Common myeloid progenitor, CD34-positive (primary cell): ENCODE measurements around the gene RANBP17.
"Not testable (repeated sequence)": the region's sequence is repeated elsewhere in the genome, so short reads cannot be mapped to it uniquely, and the experiment has no call there.

Experiments
- CTCF ChIA-PET: fragments of 350-600 bp; sonication (Branson Sonifier 250); formaldehyde crosslinking; loops from one replicate; lab custom pipeline; 2021; ENCODE audit warnings: antibody characterized with exemption; lab: Charles Lee
- POLR2A ChIA-PET: fragments of 350-600 bp; sonication (Branson Sonifier 250); formaldehyde crosslinking; loops from one replicate; lab custom pipeline; 2021; ENCODE audit warnings: antibody characterized with exemption; lab: Charles Lee
- DNase-seq, 3 donors: peaks; one replicate each; pipeline versions ENCODE4 v3.0.0 to v3.0.0-alpha.2; 2013
- H3K27ac ChIP-seq, 2 experiments: 1 replicate in 1 of 2; 2 replicates in 1 of 2; pipeline ENCODE4 v1.7.0; 2013; ENCODE audit warnings: inconsistent platforms in 2 of 2, low read length in 2 of 2, mild to moderate bottlenecking in 2 of 2, low read depth in 1 of 2, moderate library complexity in 1 of 2; ENCODE audit not compliant: severe bottlenecking in 2 of 2, insufficient read depth in 1 of 2, poor library complexity in 1 of 2
- H3K27me3 ChIP-seq, 5 experiments: replicated peaks in 2 of 5; 1 replicate in 3 of 5; 2 replicates in 2 of 5; pipeline versions ENCODE4 v1.6.1 to v1.7.0; 2013; ENCODE audit warnings: low read length in 4 of 5, mild to moderate bottlenecking in 2 of 5, moderate library complexity in 2 of 5, inconsistent platforms in 1 of 5; ENCODE audit not compliant: insufficient read depth in 5 of 5, control insufficient read depth in 4 of 5
- H3K36me3 ChIP-seq, 4 experiments: 1 replicate in 2 of 4; 2 replicates in 2 of 4; pipeline versions ENCODE4 v1.6.1 to v1.7.0; 2013; ENCODE audit warnings: low read length in 3 of 4, control low read depth in 1 of 4, mild to moderate bottlenecking in 1 of 4; ENCODE audit not compliant: control insufficient read depth in 4 of 4, insufficient read depth in 4 of 4
- H3K4me1 ChIP-seq, 4 experiments: 1 replicate in 3 of 4; 2 replicates in 1 of 4; pipeline versions ENCODE4 v1.6.1 to v1.7.1; 2013; ENCODE audit warnings: low read length in 3 of 4, mild to moderate bottlenecking in 3 of 4, control low read depth in 1 of 4, inconsistent platforms in 1 of 4, moderate library complexity in 1 of 4; ENCODE audit not compliant: control insufficient read depth in 4 of 4, insufficient read depth in 4 of 4; ENCODE audit errors: control extremely low read depth in 1 of 4
- H3K4me3 ChIP-seq, 7 experiments: 1 replicate in 4 of 7; 2 replicates in 3 of 7; pipeline versions ENCODE4 v1.5.1 to v1.7.0; 2013; ENCODE audit warnings: mild to moderate bottlenecking in 7 of 7, low read length in 6 of 7, moderate library complexity in 6 of 7, inconsistent platforms in 2 of 7, low read depth in 2 of 7, control low read depth in 1 of 7; ENCODE audit not compliant: insufficient read depth in 4 of 7, control insufficient read depth in 1 of 7; ENCODE audit errors: extremely low read depth in 1 of 7
- H3K9me3 ChIP-seq, 5 experiments: 1 replicate in 4 of 5; 2 replicates in 1 of 5; pipeline versions ENCODE4 v1.6.1 to v1.7.1; 2013; ENCODE audit warnings: low read length in 4 of 5, mild to moderate bottlenecking in 2 of 5, inconsistent platforms in 1 of 5, low read depth in 1 of 5, moderate library complexity in 1 of 5; ENCODE audit not compliant: control insufficient read depth in 4 of 5, insufficient read depth in 2 of 5; ENCODE audit errors: control extremely low read depth in 1 of 5
- WGBS: methylation state at CpG from one replicate; pipeline ENCODE4 v1.1.5; 2013; ENCODE audit not compliant: insufficient coverage; 5-methylcytosine and 5-hydroxymethylcytosine counted together

RANBP17 gene

DNA sequence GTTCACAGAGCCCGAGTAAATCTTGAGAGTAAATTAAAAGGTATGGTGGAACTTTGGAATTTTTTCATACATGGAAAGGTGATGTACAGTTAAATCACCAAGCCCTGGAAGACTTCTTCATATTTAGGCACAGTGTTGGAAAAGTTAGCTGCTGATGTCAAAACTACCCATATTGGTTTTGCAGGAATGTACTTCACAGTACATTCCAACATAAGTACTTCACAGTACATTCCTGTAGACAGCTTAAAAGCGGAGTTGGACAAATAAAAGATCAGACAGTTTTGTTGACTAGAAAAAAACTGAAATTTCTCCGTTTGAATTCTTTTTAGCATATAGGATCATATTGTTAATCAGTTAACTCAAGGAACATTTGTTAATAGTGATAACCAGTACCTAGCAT is 1.8 kb downstream of the RANBP17 start:
- WGBS, result 100% methylated on average over 1 of the region's 3 CpGs
- Histone ChIP-seq H3K9me3 (peaks cover 3 to 23% (median 9%) of the 10 kb centered on the region in 5 experiments), H3K4me3 (no peak overlapping the region), H3K27me3 (peaks cover 0 to 12% (median 4%) of the 10 kb centered on the region in 5 experiments), H3K36me3 (no peaks in the 10 kb centered on the region), H3K27ac (no peak overlapping the region), H3K4me1 (peaks cover 0 to 10% (median 6%) of the 10 kb centered on the region in 4 experiments)
- POLR2A ChIA-PET, result no interaction called here
- no peak for DNase-seq
- CTCF ChIA-PET, result no interaction called here

DNA sequence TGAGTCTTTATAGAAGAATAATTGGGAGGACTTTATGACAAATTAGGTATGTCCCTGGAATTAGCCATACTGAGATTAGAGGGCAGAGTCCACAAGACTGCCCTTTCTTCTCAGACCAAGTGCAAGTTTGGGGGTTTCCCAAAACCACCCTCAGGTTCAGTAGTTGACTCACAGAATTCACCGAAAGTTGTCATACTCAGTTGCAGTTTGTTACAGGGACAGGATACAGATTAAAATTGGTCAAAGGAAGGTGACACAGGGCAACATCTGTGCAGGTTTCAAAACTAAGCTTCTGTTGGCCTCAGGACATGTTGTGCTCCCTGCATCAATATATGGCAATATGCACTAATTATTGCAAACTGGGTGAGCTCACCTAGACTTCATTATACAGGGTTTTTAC is 3.8 kb downstream of the RANBP17 start:
- DNase-seq, result no peak
- no peak overlapping the region for H3K27ac ChIP-seq
- 83% methylated on average over 1 of the region's 1 CpG for WGBS
- H3K36me3 ChIP-seq, result no peaks in the 10 kb centered on the region
- H3K4me3 ChIP-seq, result no peak overlapping the region
- H3K4me1 ChIP-seq, result peaks cover 0 to 10% (median 6%) of the 10 kb centered on the region in 4 experiments
- CTCF ChIA-PET, result no interaction called here
- H3K9me3 ChIP-seq, result peaks cover 1 to 11% (median 9%) of the 10 kb centered on the region in 5 experiments
- H3K27me3 ChIP-seq, result peaks cover 0 to 12% (median 4%) of the 10 kb centered on the region in 5 experiments
- POLR2A ChIA-PET, result no interaction called here

DNA sequence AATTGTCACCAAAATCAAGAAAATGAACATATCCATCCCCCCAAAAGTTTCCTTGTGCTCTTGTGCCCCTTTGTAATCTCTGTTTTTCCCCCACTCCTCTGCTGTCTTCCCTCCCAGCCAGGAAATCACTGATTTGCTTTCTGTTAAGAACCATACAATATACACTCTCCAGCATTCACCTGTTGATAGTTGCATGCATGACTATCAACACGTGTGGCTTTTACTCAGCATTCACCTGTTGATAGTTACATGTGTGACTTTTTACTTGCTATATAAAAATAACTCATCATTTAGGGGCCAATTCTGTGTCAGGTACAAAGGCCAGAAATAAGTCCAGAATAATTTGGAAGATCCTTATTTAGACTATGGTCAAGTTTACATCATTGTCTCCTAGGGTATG is 6.0 kb downstream of the RANBP17 start:
- CTCF ChIA-PET, result no interaction called here
- H3K36me3 ChIP-seq, result no peaks in the 10 kb centered on the region
- WGBS, result no CpG with 5 or more reads among the region's 1 CpG
- peaks cover 0 to 11% (median 4%) of the 10 kb centered on the region in 5 experiments for H3K27me3 ChIP-seq
- POLR2A ChIA-PET, result no interaction called here
- peaks cover 0 to 4% (median 0%) of the 10 kb centered on the region in 5 experiments for H3K9me3 ChIP-seq
- H3K4me1 ChIP-seq, result peaks cover 0 to 3% (median under 1%) of the 10 kb centered on the region in 4 experiments
- H3K27ac ChIP-seq, result no peak overlapping the region
- no peak for DNase-seq
- no peak overlapping the region for H3K4me3 ChIP-seq

DNA sequence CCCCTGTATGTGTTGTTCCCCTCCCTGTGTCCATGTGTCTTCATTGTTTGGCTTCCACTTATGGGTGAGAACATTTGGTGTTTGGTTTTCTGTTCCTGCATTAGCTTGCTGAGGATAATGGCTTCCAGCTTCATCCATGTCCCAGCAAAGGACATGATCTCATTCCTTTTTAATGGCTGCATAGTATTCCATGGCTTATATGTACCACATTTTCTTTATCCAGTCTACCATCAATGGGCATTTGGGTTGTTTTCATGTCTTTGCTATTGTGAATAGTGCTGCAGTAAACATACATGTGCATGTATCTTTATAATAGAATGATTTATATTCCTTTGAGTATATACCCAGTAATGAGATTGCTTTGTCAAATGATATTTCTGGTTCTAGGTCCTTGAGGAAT is 8.6 kb downstream of the RANBP17 start:
- H3K4me3 ChIP-seq, POLR2A ChIA-PET, H3K4me1 ChIP-seq, CTCF ChIA-PET, H3K9me3 ChIP-seq, DNase-seq, H3K27me3 ChIP-seq, H3K27ac ChIP-seq, H3K36me3 ChIP-seq: not testable (repeated sequence)

DNA sequence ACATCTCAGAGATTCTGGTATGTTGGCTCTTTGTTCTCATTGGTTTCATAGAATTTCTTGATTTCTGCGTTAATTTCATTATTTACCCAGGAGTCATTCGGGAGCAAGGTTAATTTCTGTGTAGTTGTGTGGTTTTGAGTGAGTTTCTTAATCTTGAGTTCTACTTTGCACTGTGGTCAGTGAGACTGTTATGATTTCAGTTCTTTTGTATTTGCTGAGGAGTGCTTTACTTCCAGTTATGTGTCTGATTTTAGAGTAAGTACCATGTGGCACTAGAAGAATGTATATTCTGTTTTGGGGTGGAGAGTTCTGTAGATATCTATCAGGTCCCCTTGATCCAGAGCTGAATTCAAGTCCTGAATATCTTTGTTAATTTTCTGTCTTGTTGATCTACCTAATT is 12.2 kb downstream of the RANBP17 start:
- DNase-seq, result no peak
- H3K4me1 ChIP-seq, result no peaks in the 10 kb centered on the region
- no peaks in the 10 kb centered on the region for H3K36me3 ChIP-seq
- no peak overlapping the region for H3K4me3 ChIP-seq
- no peaks in the 10 kb centered on the region for H3K27me3 ChIP-seq
- H3K27ac ChIP-seq, result no peak overlapping the region
- CTCF ChIA-PET, result no interaction called here
- H3K9me3 ChIP-seq, result peaks cover 0 to 10% (median 0%) of the 10 kb centered on the region in 5 experiments
- 100% methylated on average over 2 of the region's 2 CpGs for WGBS
- POLR2A ChIA-PET, result no interaction called here

DNA sequence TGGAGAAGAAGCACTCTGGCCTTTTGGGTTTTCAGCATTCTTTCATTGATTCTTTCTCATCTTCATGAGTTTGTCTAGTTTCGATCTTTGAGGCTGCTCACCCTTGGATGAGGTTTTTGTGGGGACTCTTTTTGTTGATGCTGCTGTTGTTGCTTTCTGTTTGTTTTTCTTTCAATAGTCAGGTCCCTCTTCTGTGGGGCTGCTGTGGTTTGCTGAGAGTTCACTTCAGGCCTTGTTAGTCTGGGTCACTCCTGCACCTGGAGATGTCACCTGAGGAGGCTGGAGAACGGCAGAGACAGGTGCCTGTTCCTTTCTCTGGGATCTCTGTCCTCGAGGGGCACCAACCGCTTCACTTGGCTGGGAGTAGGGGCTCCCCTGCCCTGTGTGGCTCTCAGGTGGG is 14.0 kb downstream of the RANBP17 start:
- CTCF ChIA-PET, result no interaction called here
- Histone ChIP-seq H3K27ac (no peak overlapping the region), H3K36me3 (peaks cover 0 to 5% (median 2%) of the 10 kb centered on the region in 4 experiments), H3K27me3 (no peaks in the 10 kb centered on the region), H3K9me3 (peaks cover 0 to 7% (median 0%) of the 10 kb centered on the region in 5 experiments), H3K4me1 (no peaks in the 10 kb centered on the region), H3K4me3 (no peak overlapping the region)
- DNase-seq, result no peak
- WGBS, result 96% methylated on average over 4 of the region's 4 CpGs
- POLR2A ChIA-PET, result no interaction called here

DNA sequence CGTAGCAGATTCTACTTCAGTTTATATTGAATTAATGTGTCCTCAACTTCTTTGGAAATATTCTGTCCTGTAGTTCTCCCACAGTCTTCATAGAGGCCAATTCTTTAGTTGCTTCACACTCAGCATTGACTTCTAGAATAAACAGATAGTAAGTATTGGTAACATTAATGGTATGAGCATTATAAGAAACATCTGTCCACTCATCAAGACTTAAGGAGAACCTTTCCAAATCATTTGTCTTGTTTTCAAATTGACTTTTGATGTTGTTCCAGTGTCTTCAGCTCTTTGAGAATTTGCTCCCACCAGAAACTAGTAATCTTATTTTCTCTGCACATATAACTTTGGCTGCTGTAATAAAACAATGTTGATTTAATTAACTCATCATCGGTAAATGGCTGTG is 18.3 kb downstream of the RANBP17 start:
- WGBS, result no CpG with 5 or more reads among the region's 2 CpGs
- Histone ChIP-seq H3K4me1 (no peaks in the 10 kb centered on the region), H3K36me3 (peaks cover 0 to 6% (median 2%) of the 10 kb centered on the region in 4 experiments), H3K27ac (no peak overlapping the region), H3K9me3 (peaks cover 0 to 5% (median 0%) of the 10 kb centered on the region in 5 experiments), H3K4me3 (no peak overlapping the region), H3K27me3 (no peaks in the 10 kb centered on the region)
- DNase-seq, result no peak
- ChIA-PET CTCF (interaction anchor here (1.2 to 1.3 kb wide), 2 partner anchors 14 to 17 kb away, joined by 3 to 4 read pairs; no protein-coding TSS in a partner anchor), POLR2A (no interaction called here)
